Measurements from ENCODE around the gene ZMAT5. TPM values are rescaled to one million over a fixed set of nuclear protein-coding genes. Genes with fewer than 3 reads are reported as not detected.

The ZMAT5 gene
- total and polyA plus RNA-seq, 2 of the 13 experiments (the other 11 are each of a cell fraction or from before 2014, with no cell fraction given) = 20.7 to 27.8 TPM

GRCh38 chr22:29765905-29766631, 739 bp downstream of the ZMAT5 start (continued):
- TF ChIP-seq ZNF564 (CRISPR knock-in tag; IDR thresholded peaks at IDR 0.05) (peak; percentile 22; the same call in 1 of the 2 replicates), TRIM24 (CRISPR knock-in tag; IDR thresholded peaks at IDR 0.05) (no peak), ATF7-NPFF (CRISPR knock-in tag; IDR thresholded peaks at IDR 0.05; ENCODE audit: low read depth) (peak; percentile 25; the same call in 1 of the 2 replicates), NFYC (CRISPR knock-in tag; IDR thresholded peaks at IDR 0.05) (no peak), ZNF781 (CRISPR knock-in tag; IDR thresholded peaks at IDR 0.05; ENCODE audit: borderline replicate concordance, not compliant biosample characterization) (no peak), ZNF788 (CRISPR knock-in tag; IDR thresholded peaks at IDR 0.05; ENCODE audit: borderline replicate concordance) (no peak), ZSCAN31 (CRISPR knock-in tag; IDR thresholded peaks at IDR 0.05; ENCODE audit: low read depth) (no peak), JUN (CRISPR knock-in tag; IDR thresholded peaks at IDR 0.05) (no peak), KIAA2018 (CRISPR knock-in tag; IDR thresholded peaks at IDR 0.05; ENCODE audit: borderline replicate concordance) (no peak), ISL2 (CRISPR knock-in tag; IDR thresholded peaks at IDR 0.05) (no peak), ZNF281 (CRISPR knock-in tag; IDR thresholded peaks at IDR 0.05; ENCODE audit: borderline replicate concordance) (no peak), ZNF280B (CRISPR knock-in tag; IDR thresholded peaks at IDR 0.05; ENCODE audit: borderline replicate concordance) (no peak), NFKBIZ (CRISPR knock-in tag; IDR thresholded peaks at IDR 0.05) (no peak), RAD51 (IDR thresholded peaks at IDR 0.05; ENCODE audit: borderline replicate concordance) (no peak), KLF13 (CRISPR knock-in tag; IDR thresholded peaks at IDR 0.05) (0 out of 2 replicates have a peak, but pooled peaks have one; percentile 64), SAFB2 (CRISPR knock-in tag; IDR thresholded peaks at IDR 0.05; ENCODE audit: borderline replicate concordance, low read depth) (no peak)
